HCT116 (cell line): ENCODE data around the gene ARHGEF11.

ENCODE experiments used
- CBX3 ChIP-seq: IDR thresholded peaks from 2 replicates; pipeline ENCODE4 v1.6.1; 2012; ENCODE audit warnings: low read depth
- EZH2 ChIP-seq: fragments of 200-600 bp; sonication (generic); IDR thresholded peaks from 2 replicates; pipeline ENCODE4 v1.6.1; 2017; ENCODE audit warnings: antibody characterized with exemption, mixed run types
- EZH2phosphoT487 ChIP-seq: fragments of 200-600 bp; IDR thresholded peaks from 2 replicates; pipeline ENCODE4 v1.6.1; 2018; ENCODE audit warnings: antibody characterized with exemption, borderline replicate concordance
- POLR2A ChIP-seq: IDR thresholded peaks from 2 replicates; pipeline ENCODE4 v1.7.0; 2011; ENCODE audit warnings: borderline replicate concordance; ENCODE audit not compliant: insufficient read depth, insufficient read length; ENCODE audit errors: extremely low read depth
- POLR2AphosphoS5 ChIP-seq: IDR thresholded peaks from 2 replicates; pipeline ENCODE4 v1.6.1; 2011; ENCODE audit warnings: mild to moderate bottlenecking, low read depth, low read length, moderate library complexity
- SIN3A ChIP-seq: IDR thresholded peaks from 2 replicates; pipeline ENCODE4 v1.6.1; 2012; ENCODE audit warnings: low read depth
- SP1 ChIP-seq: IDR thresholded peaks from 2 replicates; pipeline ENCODE4 v1.6.1; 2012; ENCODE audit warnings: low read depth
- TF ChIP-seq, protein P1 (sequence below), 3 experiments: fragments of 200-600 bp in 1 of 3; sonication (generic) in 1 of 3; IDR thresholded peaks in 2 of 3; conservative IDR thresholded peaks in 1 of 3; 2 replicates each; pipeline ENCODE4 v1.5.1; 2012 to 2017; ENCODE audit warnings: low read depth in 2 of 3, low read length in 2 of 3, antibody characterized with exemption in 1 of 3, borderline replicate concordance in 1 of 3, control low read depth in 1 of 3, mild to moderate bottlenecking in 1 of 3, mixed read lengths in 1 of 3, mixed run types in 1 of 3, moderate library complexity in 1 of 3; ENCODE audit not compliant: insufficient read depth in 1 of 3
- TF ChIP-seq, protein P2 (sequence below): IDR thresholded peaks from 2 replicates; pipeline ENCODE4 v1.6.1; 2012; ENCODE audit warnings: low read depth
- TF ChIP-seq, protein P3 (sequence below): IDR thresholded peaks from 2 replicates; pipeline ENCODE4 v1.6.1; 2012

DNA sequence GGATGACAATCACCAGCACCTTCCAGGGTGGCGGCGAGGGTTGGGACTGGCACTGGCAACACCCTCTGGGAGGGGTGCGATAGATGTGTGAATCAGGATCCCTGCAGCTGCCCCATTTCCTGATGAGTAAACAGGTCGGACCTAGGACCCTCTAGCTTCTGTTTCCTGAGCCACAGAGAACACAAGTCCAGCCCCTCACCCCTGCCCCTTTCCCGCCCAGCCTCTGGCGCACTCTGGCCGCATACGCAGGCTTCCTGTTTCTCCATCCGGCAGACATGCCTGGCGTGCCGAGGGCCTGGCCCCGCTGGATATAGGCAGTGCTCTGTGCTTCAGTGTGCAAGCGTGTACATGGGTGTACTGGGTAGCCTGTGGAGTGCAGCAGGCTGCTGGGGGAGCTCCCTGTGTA is 147.4 kb downstream of the ARHGEF11 start:
- TF ChIP-seq, protein P1, sequence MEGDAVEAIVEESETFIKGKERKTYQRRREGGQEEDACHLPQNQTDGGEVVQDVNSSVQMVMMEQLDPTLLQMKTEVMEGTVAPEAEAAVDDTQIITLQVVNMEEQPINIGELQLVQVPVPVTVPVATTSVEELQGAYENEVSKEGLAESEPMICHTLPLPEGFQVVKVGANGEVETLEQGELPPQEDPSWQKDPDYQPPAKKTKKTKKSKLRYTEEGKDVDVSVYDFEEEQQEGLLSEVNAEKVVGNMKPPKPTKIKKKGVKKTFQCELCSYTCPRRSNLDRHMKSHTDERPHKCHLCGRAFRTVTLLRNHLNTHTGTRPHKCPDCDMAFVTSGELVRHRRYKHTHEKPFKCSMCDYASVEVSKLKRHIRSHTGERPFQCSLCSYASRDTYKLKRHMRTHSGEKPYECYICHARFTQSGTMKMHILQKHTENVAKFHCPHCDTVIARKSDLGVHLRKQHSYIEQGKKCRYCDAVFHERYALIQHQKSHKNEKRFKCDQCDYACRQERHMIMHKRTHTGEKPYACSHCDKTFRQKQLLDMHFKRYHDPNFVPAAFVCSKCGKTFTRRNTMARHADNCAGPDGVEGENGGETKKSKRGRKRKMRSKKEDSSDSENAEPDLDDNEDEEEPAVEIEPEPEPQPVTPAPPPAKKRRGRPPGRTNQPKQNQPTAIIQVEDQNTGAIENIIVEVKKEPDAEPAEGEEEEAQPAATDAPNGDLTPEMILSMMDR (IDR thresholded peaks at IDR 0.05 in 2 of 3, conservative IDR thresholded peaks at IDR 0.05 in 1 of 3; ENCODE audit: borderline replicate concordance in 1 of 3, insufficient read depth in 1 of 3, low read depth in 2 of 3, low read length in 2 of 3) = no peak
- TF ChIP-seq SIN3A = no peak
- TF ChIP-seq POLR2AphosphoS5 = no peak
- no peak for TF ChIP-seq EZH2
- TF ChIP-seq POLR2A = no peak
- TF ChIP-seq, protein P2, sequence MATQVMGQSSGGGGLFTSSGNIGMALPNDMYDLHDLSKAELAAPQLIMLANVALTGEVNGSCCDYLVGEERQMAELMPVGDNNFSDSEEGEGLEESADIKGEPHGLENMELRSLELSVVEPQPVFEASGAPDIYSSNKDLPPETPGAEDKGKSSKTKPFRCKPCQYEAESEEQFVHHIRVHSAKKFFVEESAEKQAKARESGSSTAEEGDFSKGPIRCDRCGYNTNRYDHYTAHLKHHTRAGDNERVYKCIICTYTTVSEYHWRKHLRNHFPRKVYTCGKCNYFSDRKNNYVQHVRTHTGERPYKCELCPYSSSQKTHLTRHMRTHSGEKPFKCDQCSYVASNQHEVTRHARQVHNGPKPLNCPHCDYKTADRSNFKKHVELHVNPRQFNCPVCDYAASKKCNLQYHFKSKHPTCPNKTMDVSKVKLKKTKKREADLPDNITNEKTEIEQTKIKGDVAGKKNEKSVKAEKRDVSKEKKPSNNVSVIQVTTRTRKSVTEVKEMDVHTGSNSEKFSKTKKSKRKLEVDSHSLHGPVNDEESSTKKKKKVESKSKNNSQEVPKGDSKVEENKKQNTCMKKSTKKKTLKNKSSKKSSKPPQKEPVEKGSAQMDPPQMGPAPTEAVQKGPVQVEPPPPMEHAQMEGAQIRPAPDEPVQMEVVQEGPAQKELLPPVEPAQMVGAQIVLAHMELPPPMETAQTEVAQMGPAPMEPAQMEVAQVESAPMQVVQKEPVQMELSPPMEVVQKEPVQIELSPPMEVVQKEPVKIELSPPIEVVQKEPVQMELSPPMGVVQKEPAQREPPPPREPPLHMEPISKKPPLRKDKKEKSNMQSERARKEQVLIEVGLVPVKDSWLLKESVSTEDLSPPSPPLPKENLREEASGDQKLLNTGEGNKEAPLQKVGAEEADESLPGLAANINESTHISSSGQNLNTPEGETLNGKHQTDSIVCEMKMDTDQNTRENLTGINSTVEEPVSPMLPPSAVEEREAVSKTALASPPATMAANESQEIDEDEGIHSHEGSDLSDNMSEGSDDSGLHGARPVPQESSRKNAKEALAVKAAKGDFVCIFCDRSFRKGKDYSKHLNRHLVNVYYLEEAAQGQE = no peak
- no peak for TF ChIP-seq SP1
- no peak for TF ChIP-seq CBX3
- no peak for TF ChIP-seq EZH2phosphoT487
- TF ChIP-seq, protein P3, sequence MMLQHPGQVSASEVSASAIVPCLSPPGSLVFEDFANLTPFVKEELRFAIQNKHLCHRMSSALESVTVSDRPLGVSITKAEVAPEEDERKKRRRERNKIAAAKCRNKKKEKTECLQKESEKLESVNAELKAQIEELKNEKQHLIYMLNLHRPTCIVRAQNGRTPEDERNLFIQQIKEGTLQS = no peak
